HK-2 (cell line): Measurements from ENCODE around the gene PARM1.

ENCODE experiments used
- DNase-seq: peaks from one replicate; pipeline ENCODE4 v3.0.0-alpha.2; 2018; ENCODE audit not compliant: unreplicated experiment

PARM1 gene

GRCh38 chr4:74942251-74942917, 9.5 kb downstream of the PARM1 start:
- DNase-seq: no peak

DNA sequence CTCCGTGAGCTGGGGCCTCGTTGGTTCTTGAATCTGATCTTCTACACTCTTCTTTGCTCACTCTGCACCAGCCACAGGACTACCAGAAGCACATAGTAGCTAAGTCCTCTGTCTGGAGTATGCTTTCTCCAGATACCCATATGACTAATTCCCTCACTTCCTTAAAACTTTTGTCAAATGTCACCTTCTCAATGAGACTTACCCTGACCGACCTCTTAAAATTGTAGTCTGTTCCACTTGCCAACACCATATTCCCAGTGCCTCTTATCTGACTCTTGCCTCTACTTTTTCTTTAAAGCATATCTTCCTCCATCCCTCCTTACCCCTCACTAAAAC, 10.0 kb downstream of the PARM1 start:
- DNase-seq: no peak

DNA sequence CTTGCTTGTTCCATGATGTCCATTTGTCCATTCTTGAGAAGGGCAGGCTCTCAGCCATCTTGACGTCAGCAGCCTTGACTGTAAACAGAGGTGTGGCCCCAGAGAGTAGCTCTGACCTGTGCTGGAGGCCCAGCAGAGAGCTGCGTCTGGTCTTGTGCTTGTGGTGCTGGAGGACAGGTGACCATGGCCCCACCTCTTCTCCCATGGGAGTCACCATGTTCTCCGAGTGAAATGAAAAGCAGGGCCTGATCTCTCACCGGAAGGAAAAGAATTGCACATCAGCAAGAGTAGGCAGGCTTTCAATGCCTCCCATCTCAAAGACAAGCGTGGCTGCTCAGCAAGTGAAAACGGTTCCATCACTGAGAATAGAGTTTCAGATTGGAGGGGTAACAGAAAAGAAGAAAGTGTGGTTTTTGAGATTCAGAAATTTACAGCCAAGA, 11.5 kb downstream of the PARM1 start:
- DNase-seq: no peak

DNA sequence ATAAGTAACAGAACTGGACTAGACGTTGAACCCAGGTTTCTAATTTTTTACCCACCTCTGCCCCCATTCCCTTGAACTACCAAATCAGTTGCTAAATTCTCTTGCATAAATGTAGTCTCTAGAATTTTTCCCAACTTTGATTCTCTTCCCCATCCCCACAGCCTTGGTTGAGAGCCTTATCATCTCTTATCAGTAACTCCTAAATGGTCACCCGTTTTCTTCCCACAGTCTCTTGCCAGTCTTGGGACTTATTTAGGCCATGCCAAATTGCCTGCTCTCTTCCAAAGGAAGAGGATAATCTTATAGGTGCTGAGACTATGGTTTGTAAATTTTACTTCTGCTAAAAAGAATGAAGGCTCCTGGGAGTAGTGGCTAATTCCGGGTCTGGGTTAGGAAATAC, 13.3 kb downstream of the PARM1 start:
- DNase-seq: no peak

- no peak for DNase-seq
These were observed 14.9 kb downstream of the PARM1 start for GRCh38 chr4:74947798-74948197.

DNA sequence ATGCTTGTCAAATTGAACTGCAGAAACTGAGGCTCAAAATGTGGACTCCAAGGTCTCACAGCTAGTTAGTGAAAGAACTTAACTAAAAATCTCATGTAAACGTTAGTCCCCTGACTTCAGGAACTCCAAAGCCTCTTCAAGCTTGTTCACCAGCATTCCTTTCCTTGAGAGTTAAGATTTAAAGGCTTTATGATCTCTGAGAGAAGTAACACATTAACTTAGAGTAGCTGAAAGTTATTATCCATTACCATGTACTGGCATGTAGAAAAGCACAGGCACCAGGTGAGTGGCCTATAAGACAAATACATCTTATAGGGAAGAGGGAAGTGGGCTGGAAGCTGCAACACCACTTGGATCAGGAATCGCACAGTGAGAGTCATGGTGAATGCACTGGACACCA, 15.3 kb downstream of the PARM1 start:
- DNase-seq: no peak

GRCh38 chr4:74950200-74950599, 17.3 kb downstream of the PARM1 start:
- no peak for DNase-seq

DNA sequence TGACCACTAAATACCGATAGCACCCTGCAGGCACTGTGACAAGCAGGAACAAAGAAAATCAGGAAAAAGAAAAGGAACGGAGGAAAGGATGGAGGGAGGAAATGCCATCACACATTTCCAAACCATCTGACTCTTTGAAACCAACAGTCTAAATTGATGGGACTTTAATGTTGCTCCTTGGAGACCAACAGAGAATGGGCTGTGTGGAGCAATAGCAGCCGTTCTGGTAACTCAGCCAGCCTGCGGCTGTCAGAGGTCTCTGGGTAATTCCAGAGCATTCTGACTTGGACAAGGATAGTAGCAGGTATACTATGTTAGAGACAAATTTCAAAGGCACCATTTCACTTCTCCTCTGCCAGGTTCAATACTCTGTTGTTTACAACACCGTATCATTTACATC, 18.0 kb downstream of the PARM1 start:
- DNase-seq: no peak

DNA sequence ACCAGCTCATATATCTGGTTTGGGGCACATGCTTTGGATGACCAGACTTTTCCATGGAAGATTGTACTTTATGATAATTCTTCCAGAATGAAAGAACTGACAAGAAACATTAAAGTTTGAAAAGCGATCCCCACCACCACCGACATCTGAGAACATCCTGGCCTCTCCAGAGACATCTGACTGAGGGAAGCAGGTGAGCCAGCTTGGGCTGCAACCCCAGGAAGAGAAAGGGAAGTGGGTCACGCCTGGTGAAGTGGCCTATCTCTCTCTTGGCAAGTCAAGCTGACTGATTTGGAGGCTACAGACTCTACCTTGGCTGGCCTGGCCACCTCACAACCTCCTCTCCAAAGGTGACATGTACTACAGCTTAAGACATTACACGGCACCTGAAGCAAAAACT, 20.7 kb downstream of the PARM1 start:
- no peak for DNase-seq

DNA sequence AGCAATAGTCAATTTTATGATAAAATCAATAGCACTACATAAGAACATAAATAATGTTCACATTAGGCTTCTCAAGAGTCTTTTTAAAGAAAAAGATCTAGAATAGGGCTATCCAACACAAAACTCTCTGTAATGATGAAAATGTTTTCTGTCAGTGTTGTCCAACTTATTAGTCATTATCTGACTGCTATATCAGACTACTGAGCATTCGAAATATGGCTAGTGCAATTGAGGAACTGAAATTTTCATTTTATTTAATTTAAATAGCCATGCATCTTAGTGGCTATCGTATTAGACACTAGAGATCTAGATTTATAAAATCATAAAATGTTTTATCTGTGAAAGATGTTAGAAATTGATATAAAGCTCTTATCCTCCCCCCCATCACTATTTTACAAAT, 26.0 kb downstream of the PARM1 start:
- no peak for DNase-seq

- no peak for DNase-seq
These were observed 28.3 kb downstream of the PARM1 start for GRCh38 chr4:74961230-74961629.

DNA sequence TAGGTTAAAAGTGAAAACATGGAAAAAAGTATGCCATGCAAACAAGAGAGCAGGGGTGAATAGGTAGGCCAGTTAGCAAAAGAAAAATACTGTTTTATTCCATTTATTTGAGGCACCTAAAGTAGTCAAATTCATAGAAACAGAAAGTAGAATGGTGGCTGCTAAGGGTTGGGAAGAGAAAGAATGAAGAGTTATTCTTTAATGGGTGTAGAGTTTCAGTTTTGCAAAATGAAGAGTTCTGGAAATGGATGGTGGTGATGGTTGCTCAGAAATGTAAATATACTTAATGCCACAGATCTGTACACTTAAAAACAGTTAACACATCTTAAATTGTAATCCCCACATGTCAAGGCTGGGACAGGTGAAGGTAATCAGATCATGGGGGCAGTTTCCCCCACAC, 29.7 kb downstream of the PARM1 start:
- no peak for DNase-seq

DNA sequence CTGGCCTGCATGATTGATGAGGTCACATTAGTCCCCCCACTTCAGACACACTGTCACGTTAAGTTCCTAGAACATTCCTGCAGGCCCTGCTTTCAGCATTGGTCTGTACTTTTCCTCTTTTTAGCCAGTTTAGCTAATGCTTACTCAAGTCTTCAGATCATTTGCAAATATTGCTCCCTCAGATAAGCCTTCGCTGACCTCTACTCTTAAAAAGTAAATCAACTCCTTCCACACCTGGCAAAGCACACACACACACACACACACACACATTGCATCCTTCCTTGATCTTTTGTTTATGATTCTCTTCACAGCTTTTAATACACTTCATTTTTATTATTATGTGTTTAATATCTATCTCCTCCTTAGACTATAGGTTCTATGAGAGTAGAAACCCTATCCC, 31.4 kb downstream of the PARM1 start:
- DNase-seq: no peak

GRCh38 chr4:74967324-74967723, 34.4 kb downstream of the PARM1 start:
- no peak for DNase-seq

DNA sequence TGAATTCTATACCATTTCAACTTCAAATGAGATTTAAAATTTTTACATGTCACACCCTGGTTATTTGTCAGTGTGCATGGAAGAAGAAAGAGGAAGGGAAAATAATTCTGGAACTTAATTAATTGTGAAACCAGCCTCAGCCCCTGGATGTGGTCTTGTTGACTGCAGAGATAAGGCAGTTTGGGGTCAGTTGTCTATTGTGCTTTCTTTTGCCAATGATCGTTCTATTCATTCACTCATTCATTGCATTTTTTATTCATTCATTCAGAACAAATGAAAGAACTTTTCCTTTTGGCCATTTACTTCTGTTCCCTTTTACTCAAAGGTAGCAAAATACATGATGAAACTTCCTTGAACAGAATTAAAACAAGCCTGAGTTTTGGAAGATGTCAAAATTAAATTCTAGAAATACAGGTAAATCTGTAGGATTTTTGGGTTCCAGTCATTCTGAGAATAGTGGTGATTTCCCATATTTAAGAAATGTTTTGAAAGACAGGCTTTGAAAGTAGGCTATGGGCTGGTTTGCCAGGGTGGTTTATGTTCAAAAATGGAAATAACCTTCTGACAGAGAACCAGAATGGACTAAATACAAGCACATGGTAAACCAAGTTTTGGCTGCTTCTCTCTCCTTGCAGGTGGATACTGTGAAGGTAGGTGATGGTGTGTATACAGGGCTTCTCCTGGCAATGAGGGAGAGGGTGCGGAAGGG, 35.7 kb downstream of the PARM1 start:
- DNase-seq: no peak

GRCh38 chr4:74969507-74970474, 36.9 kb downstream of the PARM1 start:
- no peak for DNase-seq

- DNase-seq: no peak
These were observed 37.7 kb downstream of the PARM1 start for GRCh38 chr4:74970577-74970976.

- no peak for DNase-seq
These were observed 38.9 kb downstream of the PARM1 start for GRCh38 chr4:74971862-74972261.

DNA sequence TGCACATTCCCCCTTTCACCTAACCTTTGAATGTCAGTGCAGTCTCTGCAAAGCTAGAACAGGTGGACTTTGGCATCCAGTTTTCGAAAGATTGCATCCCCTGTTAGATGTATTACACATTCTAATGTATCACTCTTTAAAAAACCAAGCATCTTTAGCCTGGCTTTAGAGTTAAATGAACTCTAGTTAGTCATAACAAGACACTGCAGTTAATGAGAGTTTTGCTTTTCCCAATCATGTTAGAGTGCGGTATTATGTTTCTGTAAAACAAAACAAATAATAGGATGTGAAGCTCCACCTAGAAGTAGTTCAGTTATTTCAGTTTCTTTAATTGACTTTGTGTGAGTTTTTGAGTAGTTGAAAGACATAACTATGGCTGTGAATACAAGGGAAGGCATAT, 42.2 kb downstream of the PARM1 start:
- DNase-seq: no peak

- no peak for DNase-seq
These were observed 43.2 kb downstream of the PARM1 start for GRCh38 chr4:74975848-74976824.

GRCh38 chr4:74982546-74983252, 49.8 kb downstream of the PARM1 start:
- DNase-seq: no peak
